MCF 10A (cell line): ENCODE results near the gene LEMD3. TPM values are rescaled to one million over a fixed set of nuclear protein-coding genes. Genes with fewer than 3 reads are reported as not detected.

Source experiments
- BruUV-seq: library from RNA; stranded (reverse); fragments of 400-500 nt; replicated peaks from 2 replicates; lab custom pipeline; 2021; lab: Mats Ljungman, UMichigan
- CTCF ChIA-PET: fragments of 300-600 bp; sonication (Branson Sonifier 250); formaldehyde crosslinking; extraction: SDS; loops from one replicate; lab custom pipeline; 2021; ENCODE audit warnings: antibody characterized with exemption, inconsistent platforms; lab: Yijun Ruan, JAX
- POLR2A ChIA-PET: fragments of 300-600, 350-650 bp; sonication (Branson Sonifier 250); formaldehyde crosslinking; extraction: SDS; loops from one replicate; lab custom pipeline; 2020; ENCODE audit warnings: antibody characterized with exemption, inconsistent platforms; lab: Yijun Ruan, JAX
- DNase-seq: peaks from one replicate; pipeline ENCODE4 v3.0.0-alpha.2; 2018; ENCODE audit not compliant: unreplicated experiment
- H3K27ac Mint-ChIP-seq: one replicate; pipeline ENCODE4 v1.8.0; 2022; ENCODE audit warnings: mild to moderate bottlenecking, low read depth, mixed read lengths; ENCODE audit not compliant: unreplicated experiment
- H3K27me3 Mint-ChIP-seq: one replicate; pipeline ENCODE4 v1.8.0; 2022; ENCODE audit warnings: mixed read lengths; ENCODE audit not compliant: insufficient read depth, unreplicated experiment
- H3K36me3 Mint-ChIP-seq: one replicate; pipeline ENCODE4 v1.8.0; 2022; ENCODE audit warnings: mild to moderate bottlenecking, moderate library complexity, mixed read lengths; ENCODE audit not compliant: insufficient read depth, unreplicated experiment
- H3K4me1 Mint-ChIP-seq: one replicate; pipeline ENCODE4 v1.8.0; 2022; ENCODE audit warnings: mixed read lengths; ENCODE audit not compliant: insufficient read depth, unreplicated experiment
- H3K4me3 Mint-ChIP-seq: one replicate; pipeline ENCODE4 v1.8.0; 2022; ENCODE audit warnings: mild to moderate bottlenecking, moderate library complexity, mixed read lengths; ENCODE audit not compliant: unreplicated experiment
- H3K9me3 Mint-ChIP-seq: one replicate; pipeline ENCODE4 v1.8.0; 2022; ENCODE audit warnings: mixed read lengths; ENCODE audit not compliant: unreplicated experiment
- intact Hi-C: fragments of 100-400 bp; cut with micrococcal nuclease; formaldehyde crosslinking; loops from 2 replicates; pipeline ENCODE4 v1.14.1; 2022
- total RNA-seq: library from RNA; stranded (reverse); gene quantifications from 2 replicates; pipeline ENCODE4 v1.2.3, GENCODE V29; 2022
- TF ChIP-seq, protein P1 (sequence below): fragments of 200-600 bp; IDR thresholded peaks from one replicate; pipeline ENCODE4 v1.8.0; 2022; ENCODE audit warnings: antibody characterized with exemption, mild to moderate bottlenecking; ENCODE audit not compliant: unreplicated experiment

LEMD3 gene
- total RNA-seq, 1 experiment from 2014 or later = 21.8 TPM

DNA sequence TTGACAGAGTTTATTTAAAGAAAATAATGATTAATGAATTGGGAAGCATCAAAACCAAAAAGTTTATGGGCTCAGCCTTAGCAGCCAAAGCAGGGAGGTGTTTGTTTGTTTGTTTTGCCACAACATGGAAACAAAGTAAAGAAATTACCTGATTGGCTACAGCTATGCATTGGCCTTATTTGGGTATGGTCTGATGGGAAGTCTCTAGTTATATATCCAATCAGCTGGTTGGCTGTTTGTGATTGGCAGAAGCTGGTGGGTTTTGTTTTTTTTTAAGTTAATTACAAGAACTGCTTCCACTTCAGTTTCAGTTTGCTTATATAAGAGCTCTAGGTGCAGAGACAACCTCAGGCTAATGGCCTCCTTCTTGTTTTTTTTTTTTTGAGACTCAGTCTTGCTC lies 4.6 kb upstream of the LEMD3 start:
- TF ChIP-seq, protein P1, sequence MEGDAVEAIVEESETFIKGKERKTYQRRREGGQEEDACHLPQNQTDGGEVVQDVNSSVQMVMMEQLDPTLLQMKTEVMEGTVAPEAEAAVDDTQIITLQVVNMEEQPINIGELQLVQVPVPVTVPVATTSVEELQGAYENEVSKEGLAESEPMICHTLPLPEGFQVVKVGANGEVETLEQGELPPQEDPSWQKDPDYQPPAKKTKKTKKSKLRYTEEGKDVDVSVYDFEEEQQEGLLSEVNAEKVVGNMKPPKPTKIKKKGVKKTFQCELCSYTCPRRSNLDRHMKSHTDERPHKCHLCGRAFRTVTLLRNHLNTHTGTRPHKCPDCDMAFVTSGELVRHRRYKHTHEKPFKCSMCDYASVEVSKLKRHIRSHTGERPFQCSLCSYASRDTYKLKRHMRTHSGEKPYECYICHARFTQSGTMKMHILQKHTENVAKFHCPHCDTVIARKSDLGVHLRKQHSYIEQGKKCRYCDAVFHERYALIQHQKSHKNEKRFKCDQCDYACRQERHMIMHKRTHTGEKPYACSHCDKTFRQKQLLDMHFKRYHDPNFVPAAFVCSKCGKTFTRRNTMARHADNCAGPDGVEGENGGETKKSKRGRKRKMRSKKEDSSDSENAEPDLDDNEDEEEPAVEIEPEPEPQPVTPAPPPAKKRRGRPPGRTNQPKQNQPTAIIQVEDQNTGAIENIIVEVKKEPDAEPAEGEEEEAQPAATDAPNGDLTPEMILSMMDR = no peak
- Mint-ChIP-seq H3K4me3 (no peak overlapping the region), H3K27me3 (peaks cover 18% of the 10 kb centered on the region), H3K4me1 (no peaks in the 10 kb centered on the region), H3K9me3 (no peaks in the 10 kb centered on the region), H3K27ac (no peak overlapping the region), H3K36me3 (no peaks in the 10 kb centered on the region)
- ChIA-PET POLR2A (interaction anchor here (0.6 kb wide), 1 partner anchor 31 kb away, joined by 3 read pairs; no protein-coding TSS in a partner anchor), CTCF (interaction anchor here (0.6 to 0.7 kb wide), 2 partner anchors 24 to 118 kb away, joined by 3 to 5 read pairs; no protein-coding TSS in a partner anchor)
- DNase-seq = no peak
- intact Hi-C loops = no loop called here
- no TSS peak for BruUV-seq

DNA sequence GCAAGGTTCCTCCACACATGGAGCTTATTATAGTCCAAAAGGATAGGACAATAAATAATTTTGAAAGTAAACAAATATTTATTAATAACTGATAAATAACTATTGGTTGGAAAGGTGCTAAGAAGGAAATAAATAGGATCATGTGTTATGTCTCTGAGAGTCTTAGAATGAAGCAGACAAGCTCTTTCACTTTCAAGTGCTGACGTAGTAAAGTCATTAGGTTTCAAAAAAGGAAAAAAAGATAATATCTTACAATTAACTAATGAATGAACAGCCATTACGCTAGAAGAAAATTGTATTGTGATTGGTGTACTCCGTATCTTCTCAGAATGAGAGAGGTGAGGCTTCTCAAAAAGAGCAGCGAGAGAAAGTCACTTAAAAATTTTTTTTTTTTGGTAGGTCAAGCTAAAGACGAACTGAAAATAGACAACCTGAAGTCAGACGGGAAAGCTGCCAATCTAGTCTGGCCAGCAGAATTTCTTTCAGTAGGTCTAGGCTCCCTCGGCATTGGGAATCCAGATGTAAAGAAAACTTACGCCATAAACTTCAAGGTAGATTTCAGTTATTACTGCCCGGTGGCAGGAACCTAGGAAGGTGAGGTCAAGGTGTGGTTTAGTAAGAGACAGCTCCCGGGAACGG lies 583 bp upstream of the LEMD3 start:
- BruUV-seq = TSS peak; percentile 78
- no peaks in the 10 kb centered on the region for H3K9me3 Mint-ChIP-seq
- CTCF ChIA-PET = interaction anchor here (0.6 to 4.9 kb wide), 11 partner anchors 11 to 938 kb away, joined by 3 to 35 read pairs (median 3); no protein-coding TSS in a partner anchor
- peaks cover 11% of the 10 kb centered on the region for H3K4me1 Mint-ChIP-seq
- no peaks in the 10 kb centered on the region for H3K27me3 Mint-ChIP-seq
- H3K4me3 Mint-ChIP-seq = peak overlapping the region; percentile 100
- POLR2A ChIA-PET = interaction anchor here (0.6 to 4.5 kb wide), 33 partner anchors 8 to 1000 kb away, joined by 3 to 58 read pairs (median 5); partner anchors contain the start of gene GNS
- no peak for DNase-seq
- H3K36me3 Mint-ChIP-seq = no peaks in the 10 kb centered on the region
- intact Hi-C loops = no loop called here
- TF ChIP-seq, protein P1 = no peak
- H3K27ac Mint-ChIP-seq = peak overlapping the region; percentile 98

DNA sequence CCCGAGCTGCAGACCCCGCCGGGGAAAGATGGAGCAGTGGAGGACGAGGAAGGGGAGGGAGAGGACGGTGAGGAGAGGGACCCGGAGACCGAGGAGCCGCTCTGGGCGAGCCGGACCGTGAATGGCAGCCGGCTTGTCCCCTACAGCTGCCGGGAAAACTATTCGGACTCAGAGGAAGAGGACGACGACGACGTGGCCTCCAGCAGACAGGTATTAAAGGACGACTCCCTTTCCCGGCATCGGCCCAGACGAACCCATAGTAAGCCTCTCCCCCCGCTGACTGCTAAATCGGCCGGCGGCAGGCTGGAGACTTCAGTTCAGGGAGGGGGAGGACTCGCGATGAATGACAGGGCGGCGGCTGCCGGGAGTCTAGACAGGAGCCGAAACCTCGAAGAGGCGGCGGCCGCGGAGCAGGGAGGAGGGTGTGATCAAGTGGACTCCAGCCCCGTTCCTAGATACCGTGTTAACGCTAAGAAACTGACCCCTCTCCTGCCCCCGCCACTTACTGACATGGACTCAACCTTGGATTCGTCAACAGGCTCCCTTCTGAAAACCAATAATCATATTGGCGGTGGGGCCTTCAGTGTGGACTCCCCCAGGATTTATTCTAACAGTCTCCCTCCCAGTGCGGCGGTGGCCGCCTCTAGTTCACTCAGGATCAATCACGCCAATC lies 962 bp downstream of the LEMD3 start:
- no TSS peak for BruUV-seq

More for the DNA sequence above, 962 bp downstream of the LEMD3 start:
- no peaks in the 10 kb centered on the region for H3K9me3 Mint-ChIP-seq
- peak; percentile 78 for DNase-seq
- no peaks in the 10 kb centered on the region for H3K27me3 Mint-ChIP-seq
- ChIA-PET POLR2A (interaction anchor here (0.9 to 4.5 kb wide), 18 partner anchors 10 to 999 kb away, joined by 3 to 58 read pairs (median 6); no protein-coding TSS in a partner anchor), CTCF (interaction anchor here (0.6 to 4.9 kb wide), 4 partner anchors 11 to 283 kb away, joined by 4 to 35 read pairs (median 5); no protein-coding TSS in a partner anchor)
- intact Hi-C loops = loop anchor here (2.0 to 5.0 kb wide), 2 partner anchors 62 to 107 kb away; partner anchors contain the start of gene MSRB3
- no peaks in the 10 kb centered on the region for H3K36me3 Mint-ChIP-seq
- H3K27ac Mint-ChIP-seq = peak overlapping the region; percentile 98
- TF ChIP-seq, protein P1 = no peak
- peaks cover 11% of the 10 kb centered on the region for H3K4me1 Mint-ChIP-seq
- peak overlapping the region; percentile 100 for H3K4me3 Mint-ChIP-seq
